ENCODE results near the gene GPSM1. TPM values are rescaled to one million over a fixed set of nuclear protein-coding genes. Genes with fewer than 3 reads are reported as not detected.
A peak's percentile ranks its signal among the peaks of the same experiment; 100 is the strongest.

Gene GPSM1
- total and polyA plus RNA-seq, 9 of the 15 experiments (the other 6 are each of a cell fraction or from before 2014, with no cell fraction given), result 0.04 to 14.2 (median 3.1) TPM

DNA sequence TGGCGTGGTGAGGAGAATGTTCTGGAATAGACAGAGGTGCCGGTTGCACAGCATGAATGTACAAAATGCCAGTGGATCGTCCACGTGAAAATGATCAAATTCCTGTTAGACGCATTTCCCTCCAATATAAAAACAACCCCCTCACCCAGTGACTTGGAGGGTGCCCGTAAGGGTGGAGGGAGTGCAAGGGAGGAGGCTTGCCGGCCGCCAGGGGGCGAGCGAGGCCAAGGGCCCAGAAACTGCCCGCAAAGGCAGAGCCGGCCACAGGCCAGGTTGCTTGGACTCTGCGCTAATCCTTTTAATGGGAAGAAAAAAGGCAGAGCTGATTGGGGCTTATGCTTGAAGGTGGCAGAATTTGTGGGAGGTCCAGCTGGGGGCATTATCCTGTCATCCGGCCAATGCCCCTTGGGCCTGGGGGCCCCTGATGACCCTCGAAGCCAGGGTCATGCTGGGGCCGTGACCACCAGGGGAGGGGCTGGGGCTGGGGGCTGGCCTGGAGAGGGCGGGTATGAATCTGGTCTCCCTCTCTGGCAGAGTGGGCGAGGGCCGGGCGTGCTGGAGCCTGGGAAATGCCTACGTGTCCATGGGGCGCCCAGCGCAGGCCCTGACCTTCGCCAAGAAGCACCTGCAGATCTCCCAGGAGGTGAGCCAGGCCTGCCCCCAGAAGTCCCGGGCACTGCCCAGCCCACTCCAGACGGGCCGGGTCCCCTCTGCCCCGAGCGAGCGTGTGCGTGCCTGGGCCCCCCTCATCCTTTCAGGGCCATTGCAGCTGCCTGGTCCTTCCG lies 12.0 kb downstream of the GPSM1 start (continued):
- TF ChIP-seq, protein P1, sequence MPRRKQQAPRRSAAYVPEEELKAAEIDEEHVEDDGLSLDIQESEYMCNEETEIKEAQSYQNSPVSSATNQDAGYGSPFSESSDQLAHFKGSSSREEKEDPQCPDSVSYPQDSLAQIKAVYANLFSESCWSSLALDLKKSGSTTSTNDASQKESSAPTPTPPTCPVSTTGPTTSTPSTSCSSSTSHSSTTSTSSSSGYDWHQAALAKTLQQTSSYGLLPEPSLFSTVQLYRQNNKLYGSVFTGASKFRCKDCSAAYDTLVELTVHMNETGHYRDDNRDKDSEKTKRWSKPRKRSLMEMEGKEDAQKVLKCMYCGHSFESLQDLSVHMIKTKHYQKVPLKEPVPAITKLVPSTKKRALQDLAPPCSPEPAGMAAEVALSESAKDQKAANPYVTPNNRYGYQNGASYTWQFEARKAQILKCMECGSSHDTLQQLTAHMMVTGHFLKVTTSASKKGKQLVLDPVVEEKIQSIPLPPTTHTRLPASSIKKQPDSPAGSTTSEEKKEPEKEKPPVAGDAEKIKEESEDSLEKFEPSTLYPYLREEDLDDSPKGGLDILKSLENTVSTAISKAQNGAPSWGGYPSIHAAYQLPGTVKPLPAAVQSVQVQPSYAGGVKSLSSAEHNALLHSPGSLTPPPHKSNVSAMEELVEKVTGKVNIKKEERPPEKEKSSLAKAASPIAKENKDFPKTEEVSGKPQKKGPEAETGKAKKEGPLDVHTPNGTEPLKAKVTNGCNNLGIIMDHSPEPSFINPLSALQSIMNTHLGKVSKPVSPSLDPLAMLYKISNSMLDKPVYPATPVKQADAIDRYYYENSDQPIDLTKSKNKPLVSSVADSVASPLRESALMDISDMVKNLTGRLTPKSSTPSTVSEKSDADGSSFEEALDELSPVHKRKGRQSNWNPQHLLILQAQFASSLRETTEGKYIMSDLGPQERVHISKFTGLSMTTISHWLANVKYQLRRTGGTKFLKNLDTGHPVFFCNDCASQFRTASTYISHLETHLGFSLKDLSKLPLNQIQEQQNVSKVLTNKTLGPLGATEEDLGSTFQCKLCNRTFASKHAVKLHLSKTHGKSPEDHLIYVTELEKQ (CRISPR knock-in tag; IDR thresholded peaks at IDR 0.05), result no peak
- no peak for TF ChIP-seq ZFP30 (CRISPR knock-in tag; IDR thresholded peaks at IDR 0.05; ENCODE audit: borderline replicate concordance)
- TF ChIP-seq MECOM (CRISPR knock-in tag; IDR thresholded peaks at IDR 0.05), result no peak
- TF ChIP-seq, protein P2, sequence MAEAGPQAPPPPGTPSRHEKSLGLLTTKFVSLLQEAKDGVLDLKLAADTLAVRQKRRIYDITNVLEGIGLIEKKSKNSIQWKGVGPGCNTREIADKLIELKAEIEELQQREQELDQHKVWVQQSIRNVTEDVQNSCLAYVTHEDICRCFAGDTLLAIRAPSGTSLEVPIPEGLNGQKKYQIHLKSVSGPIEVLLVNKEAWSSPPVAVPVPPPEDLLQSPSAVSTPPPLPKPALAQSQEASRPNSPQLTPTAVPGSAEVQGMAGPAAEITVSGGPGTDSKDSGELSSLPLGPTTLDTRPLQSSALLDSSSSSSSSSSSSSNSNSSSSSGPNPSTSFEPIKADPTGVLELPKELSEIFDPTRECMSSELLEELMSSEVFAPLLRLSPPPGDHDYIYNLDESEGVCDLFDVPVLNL (CRISPR knock-in tag; IDR thresholded peaks at IDR 0.05; ENCODE audit: low read depth), result no peak
- TF ChIP-seq ESRRA (IDR thresholded peaks at IDR 0.05; ENCODE audit: borderline replicate concordance, low read depth), result peak; percentile 12; the same call in 1 of the 2 replicates
- peak; percentile 40; the same call in 1 of the 2 replicates for TF ChIP-seq MYC (IDR thresholded peaks at IDR 0.05; ENCODE audit: low read depth, low read length)
- TF ChIP-seq MYC (CRISPR knock-in tag; IDR thresholded peaks at IDR 0.05; ENCODE audit: borderline replicate concordance, low read depth), result no peak
- peak; percentile 61; the same call in 1 of the 2 replicates for TF ChIP-seq STAG1 (CRISPR knock-in tag; IDR thresholded peaks at IDR 0.05; ENCODE audit: borderline replicate concordance)

Data from K562 (cell line).